Germinal center (tissue), 1 donor: Measurements from ENCODE around the gene GPR35.
"Not testable (repeated sequence)": the region's sequence is repeated elsewhere in the genome, so short reads cannot be mapped to it uniquely, and the experiment has no call there.

Experiments
- DNase-seq: peaks from one replicate; pipeline ENCODE4 v3.0.0; 2012; ENCODE audit warnings: mixed read lengths, low spot score

GPR35 gene

GRCh38 chr2:240639566-240639965 lies 14.3 kb downstream of the GPR35 start:
- no peak for DNase-seq

DNA sequence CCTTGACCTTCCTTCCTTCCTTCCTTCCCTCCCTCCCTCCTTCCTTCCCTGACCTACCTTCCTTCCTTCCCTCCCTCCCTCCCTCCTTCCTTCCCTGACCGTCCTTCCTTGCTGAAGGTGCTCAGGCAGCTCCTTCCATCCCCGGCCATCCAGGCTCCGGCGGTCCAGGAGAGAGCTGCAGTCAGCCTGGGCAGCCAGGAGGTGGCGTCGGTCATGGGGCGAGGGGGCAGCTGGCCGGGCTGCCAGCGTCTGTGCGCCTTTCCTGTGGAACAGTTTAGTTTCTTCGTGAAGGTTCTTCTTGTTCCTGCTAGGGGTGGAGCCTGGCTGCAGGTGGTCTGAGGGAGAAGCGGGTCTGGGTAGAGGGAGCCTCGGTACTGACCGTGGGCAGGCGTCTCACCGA lies 15.7 kb downstream of the GPR35 start:
- DNase-seq: no peak

DNA sequence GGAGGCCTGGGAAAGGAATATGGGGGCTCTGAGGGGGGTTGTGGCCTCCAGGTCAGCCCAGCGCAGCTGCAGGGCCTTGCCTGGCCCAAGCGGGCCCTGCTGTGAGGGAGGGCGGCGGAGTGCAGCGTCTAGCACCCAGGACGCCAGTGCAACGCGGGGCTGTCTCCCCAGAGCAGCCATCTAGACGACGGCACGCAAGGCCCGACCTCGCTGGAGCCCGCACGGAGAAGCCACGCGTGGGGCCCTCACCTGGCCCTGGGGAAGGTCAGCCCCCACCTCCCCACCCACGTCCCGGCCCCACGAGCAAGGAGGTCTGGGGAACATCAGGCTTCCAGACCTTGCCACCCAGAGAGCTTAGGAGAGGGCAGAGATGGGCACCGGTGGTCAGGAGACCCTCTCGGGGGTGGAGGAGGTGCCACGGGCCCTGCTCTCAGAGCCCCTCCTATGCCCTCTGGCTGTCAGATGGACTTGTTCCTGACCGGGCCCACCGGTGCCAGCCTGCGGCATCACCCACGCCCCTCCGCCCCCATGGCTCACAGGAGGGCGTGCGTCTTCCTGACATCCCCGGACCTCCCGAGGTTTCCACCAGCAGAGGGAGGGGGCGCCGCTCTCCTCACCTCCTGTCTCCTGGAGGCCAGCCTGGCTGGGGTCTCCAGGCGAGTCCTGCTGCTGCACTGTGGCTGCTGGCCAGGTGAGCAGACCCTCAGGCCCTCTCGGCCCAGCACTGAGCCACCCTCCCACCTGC lies 17.0 kb downstream of the GPR35 start:
- DNase-seq: no peak

- no peak for DNase-seq
Measured at GRCh38 chr2:240642806-240643092, 17.5 kb downstream of the GPR35 start.

- no peak for DNase-seq
Measured at GRCh38 chr2:240643093-240643810, 18.0 kb downstream of the GPR35 start.

DNA sequence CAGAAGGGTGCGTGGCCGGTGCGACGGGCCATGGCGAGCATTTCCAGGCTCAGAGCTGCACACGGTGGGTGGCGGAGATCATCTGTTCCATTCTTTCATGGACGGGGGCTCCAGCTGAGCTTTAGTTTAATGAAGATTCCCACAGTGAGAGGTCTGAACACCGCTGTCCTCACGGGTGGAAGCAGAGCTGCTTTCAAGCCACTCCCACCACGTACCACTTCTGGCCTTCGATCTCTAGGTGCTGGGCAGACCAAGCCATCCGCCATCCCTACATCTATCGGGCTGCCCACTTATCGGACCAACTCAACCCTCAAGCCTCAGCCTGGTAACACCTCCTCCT lies 18.5 kb downstream of the GPR35 start:
- no peak for DNase-seq

DNA sequence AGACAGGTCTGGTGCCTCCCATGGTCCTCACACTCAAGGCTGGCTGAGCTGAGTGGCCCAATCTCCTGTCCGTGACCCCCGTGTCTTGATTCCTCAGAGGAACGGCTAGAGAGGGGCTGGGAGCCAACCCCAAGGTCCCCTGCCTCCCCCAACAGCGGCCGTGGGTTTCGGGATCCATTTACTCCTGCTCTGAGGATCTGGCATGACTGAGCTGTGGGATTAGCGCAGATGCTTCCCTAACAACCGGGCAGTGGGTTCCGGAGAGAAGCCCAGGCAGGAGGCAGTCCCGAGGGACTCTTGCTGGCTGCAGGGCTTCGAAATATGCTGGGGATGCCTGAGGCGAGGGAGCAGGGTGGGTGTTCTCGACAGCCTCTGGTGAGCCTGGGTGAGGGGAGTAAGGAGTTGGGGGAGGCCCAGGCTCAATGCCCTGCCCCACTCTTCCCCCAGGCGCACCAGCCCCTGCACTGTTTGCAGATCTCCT lies 18.9 kb downstream of the GPR35 start:
- no peak for DNase-seq

- no peak for DNase-seq
Measured at GRCh38 chr2:240644859-240645301, 19.6 kb downstream of the GPR35 start.

GRCh38 chr2:240645346-240645745 lies 20.1 kb downstream of the GPR35 start:
- no peak for DNase-seq

GRCh38 chr2:240645801-240646175 lies 20.5 kb downstream of the GPR35 start:
- no peak for DNase-seq

- DNase-seq: no peak
Measured at GRCh38 chr2:240646176-240646899, 21.1 kb downstream of the GPR35 start.

DNA sequence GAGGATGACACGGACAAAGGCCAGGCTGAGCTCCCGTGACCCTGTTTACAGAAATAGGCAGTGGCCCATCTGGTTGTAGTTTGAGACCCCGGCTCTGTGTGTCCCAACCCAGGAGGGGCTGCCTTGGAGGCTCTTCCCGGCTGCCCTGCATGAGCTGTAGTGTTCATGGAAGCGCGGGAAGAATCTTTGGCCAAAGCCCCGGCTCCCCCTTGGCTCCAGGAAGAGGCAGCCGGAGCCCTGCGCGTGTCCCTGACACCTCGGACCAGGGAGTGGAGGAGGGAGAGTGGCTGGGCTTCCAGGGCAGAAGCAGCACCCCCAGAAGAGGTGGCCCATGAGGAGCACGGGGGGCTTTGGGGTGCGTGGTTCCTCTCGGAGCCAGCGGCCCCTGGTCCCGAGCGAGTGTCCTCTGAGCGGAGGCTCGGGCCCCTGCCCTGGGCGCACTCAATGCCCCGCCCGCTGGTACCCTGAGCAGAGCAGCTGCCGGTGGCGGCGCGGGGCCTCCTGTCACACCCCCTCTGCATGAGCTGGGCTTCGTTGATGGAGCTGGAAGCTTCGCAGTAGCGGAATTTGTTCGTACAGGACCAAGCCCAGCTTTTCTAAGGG lies 21.7 kb downstream of the GPR35 start:
- no peak for DNase-seq

GRCh38 chr2:240647503-240648154 lies 22.3 kb downstream of the GPR35 start:
- no peak for DNase-seq

DNA sequence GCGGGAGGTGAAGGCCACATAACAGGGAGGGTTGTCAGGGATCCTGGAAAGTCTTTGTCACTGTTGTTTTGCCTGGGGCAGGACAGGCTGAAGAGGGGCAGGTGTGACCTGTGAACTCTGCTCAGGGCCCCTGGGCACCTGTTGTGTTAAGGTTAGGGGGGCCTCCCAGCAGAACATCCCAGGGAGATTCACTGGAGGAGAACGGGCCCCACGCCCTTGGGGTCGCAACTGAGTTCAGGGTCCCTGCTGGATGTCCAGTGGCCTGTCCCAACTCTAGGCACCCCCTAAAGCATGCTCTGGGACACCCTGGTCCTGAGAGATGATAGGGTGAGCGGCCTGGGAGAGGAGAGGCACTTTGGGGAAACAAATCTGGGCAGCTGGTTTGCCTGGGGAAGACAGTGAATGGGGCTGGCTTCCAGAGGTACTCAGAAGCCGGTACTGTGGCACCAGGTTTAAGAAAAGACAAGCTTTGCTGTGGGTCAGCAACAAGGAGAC lies 22.9 kb downstream of the GPR35 start:
- no peak for DNase-seq

- no peak for DNase-seq
Measured at GRCh38 chr2:240648650-240649275, 23.5 kb downstream of the GPR35 start.

GRCh38 chr2:240649331-240649730 lies 24.1 kb downstream of the GPR35 start:
- DNase-seq: no peak

GRCh38 chr2:240650254-240650965 lies 25.1 kb downstream of the GPR35 start:
- DNase-seq: no peak

DNA sequence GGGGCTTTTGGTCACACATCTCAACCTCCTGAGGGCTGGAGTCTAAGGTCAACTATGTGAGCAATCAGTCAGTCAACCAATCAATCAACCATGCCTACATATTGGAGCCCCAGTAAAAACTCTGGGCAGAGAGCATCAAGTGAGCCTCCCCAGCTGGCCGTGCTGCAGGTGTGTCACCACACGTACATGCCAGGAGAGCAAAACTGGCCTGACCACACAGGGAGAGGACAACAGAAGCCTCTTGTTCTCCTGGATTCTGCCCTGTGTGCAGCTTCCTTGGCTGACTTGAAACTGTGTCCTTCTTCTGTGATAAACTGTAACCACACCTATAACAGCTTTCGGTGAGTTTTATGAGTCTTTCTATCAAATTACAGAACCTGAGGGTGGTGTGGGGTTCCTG lies 25.9 kb downstream of the GPR35 start:
- no peak for DNase-seq

GRCh38 chr2:240655931-240656886 lies 30.9 kb downstream of the GPR35 start:
- no peak for DNase-seq

GRCh38 chr2:240659883-240660282 lies 34.6 kb downstream of the GPR35 start:
- DNase-seq: not testable (repeated sequence)
